Kidney glomerular epithelial cell (primary cell): ENCODE results near the gene MAP3K15.
"Not testable (repeated sequence)": the region's sequence is repeated elsewhere in the genome, so short reads cannot be mapped to it uniquely, and the experiment has no call there.

Source experiments
- DNase-seq: peaks from one replicate; lab custom pipeline; 2025; lab: John Stamatoyannopoulos, UW

Gene MAP3K15

GRCh38 chrX:19532709-19533108 lies 17.4 kb upstream of the MAP3K15 start:
- DNase-seq, result no peak

DNA sequence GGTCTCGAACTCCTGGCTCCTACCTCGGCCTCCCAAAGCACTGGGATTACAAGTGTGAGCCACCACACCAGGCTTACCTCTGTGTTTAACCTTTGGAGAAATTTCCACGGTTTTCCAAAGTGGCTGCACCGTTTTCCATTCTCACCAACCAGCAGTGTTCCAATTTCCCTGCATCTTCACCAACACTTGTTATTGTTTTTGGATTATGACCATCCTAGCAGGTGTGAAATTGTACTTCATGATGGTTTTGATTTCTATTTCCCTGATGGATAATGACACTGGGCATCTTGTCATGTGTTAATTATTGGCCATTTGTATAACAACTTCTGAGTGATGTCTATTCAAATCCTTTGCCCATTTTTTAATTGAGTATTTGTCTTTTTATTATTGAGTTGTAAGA lies 2.7 kb upstream of the MAP3K15 start:
- no peak for DNase-seq

- no peak for DNase-seq
These were observed 352 bp upstream of the MAP3K15 start for GRCh38 chrX:19515615-19516105.

DNA sequence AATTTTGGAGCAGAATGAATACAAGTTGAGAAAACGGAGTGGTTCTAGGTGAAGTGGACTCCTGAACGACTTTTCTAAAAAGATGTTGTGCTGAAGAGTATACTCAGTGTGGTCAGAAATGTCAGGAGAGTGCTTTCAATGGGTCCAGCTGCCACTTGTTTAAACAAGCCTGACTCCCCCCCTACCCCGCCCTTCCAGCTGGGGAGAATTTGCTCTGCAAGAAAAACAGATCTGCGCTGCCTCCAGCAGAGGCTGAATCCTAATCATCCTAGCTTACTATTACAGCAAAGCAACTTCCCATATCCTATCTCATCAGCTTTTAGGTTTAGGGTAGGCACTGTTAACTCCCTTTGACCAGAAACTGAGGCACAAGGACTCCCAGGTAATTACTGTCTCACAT lies 1.9 kb downstream of the MAP3K15 start:
- DNase-seq, result no peak

DNA sequence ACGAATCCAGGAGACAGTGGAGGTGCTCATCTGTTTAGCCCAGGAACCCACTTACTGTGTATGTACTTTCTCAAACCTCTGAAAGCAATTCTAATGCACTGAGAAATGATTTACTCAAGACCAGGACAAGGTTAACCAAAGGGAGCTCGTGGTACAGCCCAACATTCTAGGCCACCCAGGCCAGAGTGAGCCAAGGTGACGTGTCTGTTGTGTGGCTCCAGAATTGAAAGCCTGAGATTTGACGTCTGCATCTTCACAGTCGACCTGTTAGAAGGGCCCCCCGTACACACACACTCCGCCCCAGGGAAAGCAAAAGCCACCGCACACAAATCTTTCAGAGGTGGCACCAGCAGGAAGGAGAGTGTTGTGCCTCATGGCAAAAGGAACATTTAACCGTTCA lies 2.3 kb downstream of the MAP3K15 start:
- DNase-seq, result no peak

DNA sequence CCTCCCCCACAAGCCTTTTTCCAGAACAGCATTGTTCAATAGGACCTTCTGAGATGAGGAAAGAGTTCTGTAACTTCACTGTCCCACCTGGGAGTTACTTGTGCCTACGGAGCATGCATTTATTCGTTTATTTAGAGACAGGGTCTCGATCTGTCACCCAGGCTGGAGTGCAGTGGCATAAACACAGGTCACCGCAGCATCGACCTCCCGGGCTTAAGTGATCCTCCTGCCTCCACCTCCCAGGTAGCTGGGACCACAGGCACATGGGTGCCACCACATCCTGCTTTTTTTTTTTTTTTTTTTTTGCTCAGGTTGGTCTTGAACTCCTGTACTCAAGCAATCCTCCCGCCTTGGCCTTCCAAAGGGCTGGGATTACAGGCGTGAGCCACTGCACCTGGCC lies 2.9 kb downstream of the MAP3K15 start:
- no peak for DNase-seq

GRCh38 chrX:19511796-19512195 lies 3.5 kb downstream of the MAP3K15 start:
- not testable (repeated sequence) for DNase-seq

GRCh38 chrX:19496711-19497110 lies 18.6 kb downstream of the MAP3K15 start:
- no peak for DNase-seq

DNA sequence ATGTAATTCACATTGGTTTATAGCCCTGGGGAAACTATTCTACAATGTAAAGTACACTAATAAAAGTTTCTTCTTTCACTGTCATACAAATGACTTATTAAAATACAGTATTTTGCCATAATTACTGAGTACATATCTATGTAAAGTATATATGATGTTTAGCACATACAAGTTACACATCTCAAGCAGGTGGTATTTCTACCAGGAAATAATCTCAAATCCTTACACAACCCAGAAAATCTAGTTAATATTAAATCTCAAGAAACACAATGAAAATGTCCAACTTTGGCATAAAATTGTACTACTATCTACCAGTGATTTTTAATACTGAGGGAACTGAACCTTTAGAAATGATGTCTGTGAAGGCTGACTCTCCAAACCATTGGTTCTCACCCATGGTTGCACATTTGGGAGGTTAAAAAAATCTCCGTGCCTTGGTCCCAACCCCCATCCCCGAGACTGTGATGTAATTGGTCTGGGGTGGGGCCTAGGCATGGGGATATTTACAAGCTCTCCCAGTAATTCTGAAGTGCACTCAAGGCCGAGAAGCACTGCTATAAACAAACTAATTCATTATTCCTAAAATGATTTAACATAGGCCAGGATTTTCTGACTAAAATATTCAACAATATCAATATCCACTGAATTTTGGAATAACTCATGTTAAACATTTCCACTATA lies 27.6 kb downstream of the MAP3K15 start:
- no peak for DNase-seq

- DNase-seq, result no peak
These were observed 35.9 kb downstream of the MAP3K15 start for GRCh38 chrX:19479458-19479857.

DNA sequence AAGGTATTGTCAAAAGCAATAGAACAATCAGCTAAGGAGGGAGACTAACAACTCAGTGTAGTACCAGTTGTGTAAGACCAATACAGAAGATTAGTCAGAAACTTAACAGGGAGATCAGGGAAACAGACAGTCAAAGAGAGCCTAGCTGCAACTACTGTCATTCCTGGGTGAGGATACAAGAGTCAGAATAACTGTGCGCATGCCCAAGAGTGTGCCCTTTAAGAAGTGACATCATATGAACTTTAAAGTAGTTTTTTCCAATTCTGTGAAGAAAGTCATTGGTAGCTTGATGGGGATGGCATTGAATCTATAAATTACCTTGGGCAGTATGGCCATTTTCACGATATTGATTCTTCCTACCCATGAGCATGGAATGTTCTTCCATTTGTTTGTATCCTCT lies 46.9 kb downstream of the MAP3K15 start:
- DNase-seq, result not testable (repeated sequence)

- DNase-seq, result no peak
These were observed 52.4 kb downstream of the MAP3K15 start for GRCh38 chrX:19462879-19463278.

GRCh38 chrX:19462231-19462630 lies 53.1 kb downstream of the MAP3K15 start:
- DNase-seq, result no peak

DNA sequence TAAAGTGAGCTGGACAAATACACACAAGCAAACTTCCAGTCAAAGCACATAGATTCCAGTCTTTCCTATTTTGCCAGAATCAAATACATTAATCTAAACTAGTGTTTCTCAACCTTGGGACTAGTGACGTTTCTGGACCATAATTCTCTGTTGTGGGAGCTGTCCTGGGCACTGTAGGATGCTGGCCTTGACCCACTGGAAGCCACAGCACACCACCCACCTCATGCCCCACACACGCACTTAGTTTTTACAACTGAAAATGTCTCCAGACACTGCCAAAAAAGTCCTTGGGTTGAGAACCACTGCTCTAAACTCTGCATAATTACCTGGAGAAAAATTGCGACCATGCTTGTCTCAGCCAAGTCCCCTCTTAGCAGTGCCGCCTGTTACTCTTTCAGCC lies 57.6 kb downstream of the MAP3K15 start:
- no peak for DNase-seq

- no peak for DNase-seq
These were observed 67.2 kb downstream of the MAP3K15 start for GRCh38 chrX:19448077-19448476.

- no peak for DNase-seq
These were observed 68.9 kb downstream of the MAP3K15 start for GRCh38 chrX:19446397-19446796.

DNA sequence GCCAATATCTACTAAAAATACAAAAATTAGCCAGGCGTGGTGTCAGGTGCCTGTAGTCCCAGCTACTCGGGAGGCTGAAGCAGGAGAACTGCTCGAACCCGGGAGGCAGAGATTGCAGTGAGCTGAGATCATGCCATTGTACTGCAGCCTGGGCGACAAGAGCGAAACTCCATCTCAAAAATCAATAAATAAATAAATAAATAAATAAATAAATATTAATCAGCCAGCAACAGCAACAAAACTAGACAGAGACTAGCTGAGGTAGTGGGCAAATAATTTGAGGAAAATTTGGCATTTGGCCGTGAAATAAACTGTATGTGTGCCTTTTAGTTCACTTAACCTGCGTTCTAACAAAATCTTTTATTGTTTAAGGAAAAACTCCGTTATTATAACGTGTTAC lies 69.5 kb downstream of the MAP3K15 start:
- not testable (repeated sequence) for DNase-seq

DNA sequence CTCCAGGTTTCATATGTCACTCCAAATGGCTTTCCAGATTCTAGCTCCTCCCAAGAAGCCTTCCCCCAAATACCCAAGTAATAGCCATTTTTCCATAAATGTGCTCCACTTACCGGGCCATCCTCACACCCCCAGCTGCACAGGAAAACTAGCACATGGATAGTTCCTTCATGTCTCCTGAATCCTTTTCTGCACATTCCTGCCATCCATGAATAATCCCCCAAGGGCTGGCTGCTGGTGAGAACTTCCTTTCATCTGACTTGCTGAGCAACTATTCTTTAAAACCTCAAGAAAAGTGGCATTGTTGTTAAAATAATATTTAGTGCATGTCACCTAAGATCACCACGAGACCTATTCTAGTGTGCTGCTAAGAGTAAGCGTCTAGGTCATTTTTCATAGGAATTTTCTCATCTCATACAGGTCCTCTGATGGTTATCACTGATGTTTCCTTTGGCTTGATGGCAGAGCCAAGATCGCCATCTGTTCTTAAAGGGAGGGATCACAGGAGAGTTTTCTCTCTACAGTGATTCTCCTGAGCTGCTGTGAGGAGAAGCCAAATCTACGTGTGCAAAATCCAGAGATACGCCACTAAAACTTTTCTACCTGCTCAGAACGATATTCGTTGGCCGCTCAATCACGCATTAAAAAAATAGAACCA lies 71.3 kb downstream of the MAP3K15 start:
- DNase-seq, result no peak

- no peak for DNase-seq
These were observed 74.6 kb downstream of the MAP3K15 start for GRCh38 chrX:19440713-19441112.

GRCh38 chrX:19422661-19423060 lies 92.6 kb downstream of the MAP3K15 start:
- DNase-seq, result not testable (repeated sequence)

DNA sequence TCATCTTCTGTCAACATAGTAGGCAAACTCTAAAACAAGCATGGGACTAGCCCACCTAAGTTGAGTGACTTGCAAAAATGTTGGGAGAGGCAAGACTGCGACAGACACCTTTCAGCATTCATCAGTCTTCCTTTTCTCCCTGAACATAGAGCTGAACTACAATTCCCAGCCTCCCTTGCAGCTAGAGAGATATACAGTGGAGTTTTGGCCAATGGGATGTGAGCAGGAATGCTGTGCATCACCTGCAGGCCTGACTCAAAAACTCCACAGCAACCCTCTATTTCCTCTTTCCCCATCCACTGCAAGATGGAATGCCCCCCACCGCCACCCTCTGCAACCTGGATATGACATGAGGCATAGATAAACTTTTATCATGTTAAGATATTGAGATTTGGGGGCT lies 105.0 kb downstream of the MAP3K15 start:
- DNase-seq, result no peak

GRCh38 chrX:19403696-19404095 lies 111.6 kb downstream of the MAP3K15 start:
- no peak for DNase-seq

DNA sequence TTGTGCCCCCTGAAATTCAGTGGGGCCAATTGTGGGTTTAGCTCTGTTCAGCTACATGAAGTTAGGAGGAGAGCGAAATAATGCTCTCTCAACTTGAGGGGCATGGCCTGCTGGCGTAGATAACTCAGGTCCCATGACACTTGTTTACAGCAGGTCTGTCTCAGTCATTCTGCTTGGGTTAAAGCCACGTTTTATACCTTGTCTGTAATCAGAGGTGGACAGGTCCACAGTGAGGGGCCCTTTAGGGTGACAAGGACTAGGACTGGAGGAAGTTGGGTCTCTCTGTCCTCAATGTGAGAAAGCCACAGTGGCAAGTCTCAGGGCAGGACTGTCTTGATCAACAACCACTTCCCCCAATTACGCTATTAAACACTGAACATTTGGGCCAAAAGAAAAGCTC lies 122.6 kb downstream of the MAP3K15 start:
- DNase-seq, result no peak

DNA sequence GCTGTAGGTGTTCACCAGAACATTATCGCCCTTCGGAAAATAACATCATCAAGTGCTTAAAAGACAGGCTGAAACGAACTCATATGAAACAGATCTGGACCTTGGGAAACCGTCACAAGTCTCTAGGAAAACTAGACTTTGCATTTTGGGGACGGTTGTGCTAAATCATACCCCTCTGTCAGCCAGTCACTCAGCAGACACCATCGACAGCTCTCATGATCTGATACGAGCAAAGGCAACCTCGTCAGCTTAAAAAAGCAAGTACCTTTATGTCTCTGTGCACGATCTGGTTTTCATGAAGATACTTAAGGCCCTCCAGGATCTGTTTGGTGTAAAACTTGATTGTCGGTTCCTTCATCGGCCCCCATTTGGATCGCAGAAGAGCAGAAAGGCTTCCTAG lies 123.2 kb downstream of the MAP3K15 start:
- DNase-seq, result no peak
